ENCODE data around the gene DLG1.
"Not testable (repeated sequence)": the region's sequence is repeated elsewhere in the genome, so short reads cannot be mapped to it uniquely, and the experiment has no call there.

DLG1 gene

DNA sequence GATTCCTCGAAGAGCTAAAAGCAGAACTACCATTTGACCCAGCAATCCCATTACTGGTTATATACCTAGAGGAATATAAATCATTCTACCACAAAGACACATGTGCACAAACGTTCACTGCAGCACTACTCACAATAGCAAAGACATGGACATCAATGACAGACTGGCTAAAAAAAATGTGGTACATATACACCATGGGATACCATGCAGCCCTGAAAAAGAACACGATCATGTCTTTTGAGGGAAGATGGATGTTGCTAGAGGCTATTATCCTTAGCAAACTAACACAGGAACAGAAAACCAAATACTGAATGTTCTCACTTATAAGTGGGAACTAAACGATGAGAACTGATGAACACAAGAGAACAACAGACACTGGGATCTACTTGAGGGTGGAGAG lies 86.7 kb downstream of the DLG1 start:
- DNase-seq (ENCODE audit: low spot score), result not testable (repeated sequence)

GRCh38 chr3:197209366-197210260 lies 88.8 kb downstream of the DLG1 start:
- DNase-seq (ENCODE audit: low spot score), result no peak

DNA sequence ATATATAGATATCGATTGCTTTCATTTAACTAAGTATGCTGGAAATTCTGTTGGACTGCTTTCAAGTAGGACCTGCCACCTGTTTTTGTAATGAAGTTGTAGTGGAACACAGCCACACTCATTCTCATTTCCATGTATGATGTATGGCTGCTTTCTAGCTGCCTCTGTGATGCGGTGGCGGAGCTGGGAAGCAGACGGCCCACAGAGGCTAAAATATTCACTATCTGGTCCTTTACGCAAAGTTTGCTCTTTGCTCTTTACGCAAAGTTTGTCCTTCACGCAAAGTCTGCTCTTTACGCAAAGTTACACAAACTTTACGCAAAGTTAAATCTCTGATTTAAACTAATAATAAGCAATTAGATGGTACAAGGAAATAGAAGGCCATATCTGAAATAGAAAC lies 91.5 kb downstream of the DLG1 start:
- no peak for DNase-seq (ENCODE audit: low spot score)

GRCh38 chr3:197205675-197206074 lies 92.7 kb downstream of the DLG1 start:
- no peak for DNase-seq (ENCODE audit: low spot score)

GRCh38 chr3:197205265-197205664 lies 93.1 kb downstream of the DLG1 start:
- DNase-seq (ENCODE audit: low spot score), result no peak

DNA sequence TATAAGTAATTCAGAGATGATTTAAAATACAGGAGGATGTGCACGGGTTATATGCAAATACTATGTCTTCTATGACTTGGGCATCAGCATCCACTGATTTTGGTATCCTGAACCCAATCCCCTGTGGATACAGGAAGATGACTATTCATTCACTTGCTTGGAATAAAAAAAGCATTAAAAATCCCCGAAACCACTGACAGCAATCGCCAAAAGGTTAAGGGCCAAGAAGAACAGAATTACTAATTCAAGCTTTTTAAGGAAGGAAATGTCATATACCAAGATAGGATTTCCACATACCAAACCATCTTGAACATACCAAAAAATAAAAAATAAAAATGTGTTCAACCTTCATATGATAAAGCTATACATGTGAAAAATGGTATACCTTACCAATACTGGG lies 93.7 kb downstream of the DLG1 start:
- DNase-seq (ENCODE audit: low spot score), result no peak

- no peak for DNase-seq (ENCODE audit: low spot score)
These were observed 94.7 kb downstream of the DLG1 start for GRCh38 chr3:197203714-197204146.

DNA sequence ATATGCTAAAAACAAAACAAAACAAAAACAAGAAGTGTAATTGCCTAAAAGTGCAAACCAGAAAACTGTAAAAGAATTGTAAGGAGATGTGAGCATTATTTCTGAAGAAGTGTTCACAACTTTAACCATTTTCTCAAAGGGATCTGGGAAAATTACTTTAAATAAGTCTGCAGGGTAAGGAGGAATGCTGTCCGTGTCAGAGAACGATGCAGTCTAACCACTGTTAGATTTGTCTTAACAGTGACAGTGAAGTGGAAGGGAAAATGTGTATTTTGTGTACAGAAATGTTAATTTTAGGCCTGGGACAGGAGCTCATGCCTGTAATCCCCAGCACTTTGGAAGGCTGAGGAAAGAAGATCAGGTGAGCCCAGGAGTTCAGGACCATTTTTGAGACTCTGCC lies 95.7 kb downstream of the DLG1 start:
- DNase-seq (ENCODE audit: low spot score), result no peak

- no peak for DNase-seq (ENCODE audit: low spot score)
These were observed 96.5 kb downstream of the DLG1 start for GRCh38 chr3:197201791-197202452.

DNA sequence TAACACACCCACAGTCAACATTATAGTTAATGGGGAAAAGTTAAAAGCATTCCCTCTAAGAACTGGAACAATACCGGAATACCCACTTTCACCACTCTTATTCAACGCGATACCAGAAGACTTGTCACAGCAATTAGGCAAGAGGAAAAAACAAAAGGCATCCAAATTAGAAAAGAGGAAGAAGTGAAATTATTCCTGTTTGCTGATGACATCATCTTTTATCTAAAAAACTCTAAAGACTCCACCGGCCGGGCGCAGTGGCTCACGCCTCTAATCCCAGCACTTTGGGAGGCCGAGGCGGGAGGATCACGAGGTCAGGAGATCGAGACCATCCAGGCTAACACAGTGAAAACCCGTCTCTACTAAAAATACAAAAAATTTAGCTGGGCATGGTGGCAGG lies 97.6 kb downstream of the DLG1 start:
- not testable (repeated sequence) for DNase-seq (ENCODE audit: low spot score)

DNA sequence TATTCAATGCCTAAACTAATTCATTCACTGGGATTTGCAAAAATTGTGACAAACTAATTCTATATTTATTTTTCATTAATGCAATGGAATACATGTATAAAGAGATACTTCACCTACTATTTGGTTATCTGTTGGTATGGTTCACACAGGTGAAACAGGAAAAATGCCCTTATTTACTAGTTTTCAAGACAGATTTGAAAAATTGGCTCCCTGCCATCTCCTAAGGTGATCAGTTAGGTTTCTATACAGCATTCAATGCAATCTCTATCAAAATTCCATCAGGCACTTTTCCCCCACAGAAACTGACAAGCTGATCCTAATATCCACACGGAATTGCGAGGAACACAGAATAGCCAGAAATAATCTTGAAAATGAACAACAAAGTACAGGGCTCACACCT lies 101.1 kb downstream of the DLG1 start:
- DNase-seq (ENCODE audit: low spot score), result no peak

DNA sequence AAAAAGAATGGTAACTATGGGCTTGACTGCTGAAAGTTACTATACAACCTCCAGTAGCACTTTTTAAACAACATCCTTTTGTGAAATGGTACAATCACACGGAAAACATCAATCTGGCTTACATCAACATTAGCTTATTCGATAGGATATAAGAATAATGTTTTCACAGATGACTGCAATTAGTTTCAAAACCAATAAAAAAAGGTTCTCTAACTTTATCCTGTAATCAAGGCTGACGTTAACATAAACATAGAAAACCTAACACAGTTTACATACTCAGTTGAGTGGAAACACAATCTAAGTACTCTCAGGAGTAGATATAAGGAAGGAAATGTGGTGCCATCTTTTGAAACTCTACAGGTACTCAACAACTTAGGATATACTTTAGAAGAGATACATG lies 102.2 kb downstream of the DLG1 start:
- DNase-seq (ENCODE audit: low spot score), result no peak

DNA sequence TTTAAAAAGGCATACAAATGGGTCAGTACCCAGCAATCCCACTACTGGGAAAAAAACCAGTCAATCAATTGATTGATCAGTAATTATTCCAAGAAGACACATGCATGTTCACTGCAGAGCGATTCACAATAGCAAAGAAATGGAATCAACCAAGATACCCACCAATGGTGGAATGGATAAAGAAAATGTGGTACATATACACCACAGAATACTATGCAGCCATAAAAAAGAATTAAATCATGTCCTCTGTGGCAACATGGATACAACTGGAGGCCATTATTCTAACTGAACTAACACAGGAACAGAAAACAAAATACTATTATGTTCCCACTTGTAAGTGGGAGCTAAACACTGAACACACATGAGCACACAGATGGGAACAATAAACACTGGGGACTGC lies 103.1 kb downstream of the DLG1 start:
- DNase-seq (ENCODE audit: low spot score), result no peak

GRCh38 chr3:197193759-197194158 lies 104.7 kb downstream of the DLG1 start:
- DNase-seq (ENCODE audit: low spot score), result not testable (repeated sequence)

- DNase-seq (ENCODE audit: low spot score), result no peak
These were observed 106.5 kb downstream of the DLG1 start for GRCh38 chr3:197191897-197192296.

DNA sequence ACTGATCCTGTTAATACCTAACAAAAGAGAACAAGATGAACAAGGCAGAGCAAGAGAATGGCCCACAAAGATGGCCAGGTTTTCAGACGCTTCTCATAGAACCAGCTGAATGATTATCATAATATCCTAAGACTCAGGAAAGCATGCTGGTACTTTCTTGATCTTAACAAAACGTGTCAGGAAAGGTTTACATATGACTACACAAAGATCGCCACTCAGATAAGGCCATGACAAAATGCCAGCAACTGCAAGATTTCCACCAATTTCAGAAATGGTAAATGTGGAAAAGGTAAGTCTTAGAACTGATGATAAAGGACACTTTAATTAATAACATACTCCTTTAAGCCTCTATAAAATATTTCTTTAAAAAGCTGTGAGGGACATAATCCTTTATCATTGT lies 108.8 kb downstream of the DLG1 start:
- no peak for DNase-seq (ENCODE audit: low spot score)

- no peak for DNase-seq (ENCODE audit: low spot score)
These were observed 109.4 kb downstream of the DLG1 start for GRCh38 chr3:197188963-197189362.

DNA sequence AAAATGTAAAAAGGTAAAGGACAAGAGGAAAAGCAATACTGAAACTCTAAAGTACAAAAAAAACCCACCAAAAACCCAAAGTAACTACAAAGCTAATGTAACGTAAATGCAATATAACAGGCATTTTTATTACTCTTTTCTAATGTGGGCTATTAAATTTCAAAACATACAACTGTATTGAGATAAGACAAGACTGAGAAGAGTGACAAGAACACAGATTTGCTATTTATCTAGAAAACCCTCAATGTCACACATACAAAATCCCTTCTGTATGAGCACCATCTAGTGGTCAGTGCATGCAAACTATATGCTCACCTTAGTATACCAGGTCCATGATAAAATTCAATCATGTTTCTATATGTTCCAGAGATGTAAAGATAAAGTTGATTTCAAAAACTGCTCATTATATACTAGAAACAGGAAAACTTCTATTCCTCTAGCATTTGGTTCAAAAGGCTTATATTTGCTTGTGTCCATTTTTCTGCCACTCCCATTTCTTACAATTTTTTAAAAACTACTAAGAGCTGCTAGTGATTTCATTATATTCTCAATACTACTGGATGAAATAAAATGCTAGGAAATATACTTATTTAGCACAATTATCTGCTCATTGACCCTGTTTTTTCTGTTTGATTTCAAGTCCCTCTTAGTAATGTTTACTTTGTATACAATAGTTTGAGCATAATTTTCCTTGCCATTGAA lies 111.4 kb downstream of the DLG1 start:
- DNase-seq (ENCODE audit: low spot score), result peak; percentile 82

DNA sequence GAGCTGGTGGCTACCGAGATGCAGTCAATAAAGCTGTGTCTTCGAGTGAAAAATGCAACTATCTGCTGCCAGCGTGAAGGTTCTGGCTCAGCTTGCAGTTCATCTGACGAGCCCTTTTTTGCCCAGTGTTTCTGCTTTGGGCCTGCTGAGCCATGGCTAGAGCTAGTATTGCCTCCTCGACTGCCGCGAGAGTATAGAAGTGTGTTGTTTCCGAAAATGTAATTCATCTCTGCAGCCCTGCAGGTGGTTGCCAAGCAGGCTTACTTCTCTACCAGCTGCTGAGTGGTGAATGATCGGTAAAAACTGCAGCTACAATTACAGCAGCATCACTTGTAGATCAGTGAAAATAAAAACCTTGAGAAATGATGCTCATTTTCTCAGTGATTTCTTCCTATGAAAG lies 114.8 kb downstream of the DLG1 start:
- DNase-seq (ENCODE audit: low spot score), result peak; percentile 38

- DNase-seq (ENCODE audit: low spot score), result no peak
These were observed 116.7 kb downstream of the DLG1 start for GRCh38 chr3:197181741-197182140.

DNA sequence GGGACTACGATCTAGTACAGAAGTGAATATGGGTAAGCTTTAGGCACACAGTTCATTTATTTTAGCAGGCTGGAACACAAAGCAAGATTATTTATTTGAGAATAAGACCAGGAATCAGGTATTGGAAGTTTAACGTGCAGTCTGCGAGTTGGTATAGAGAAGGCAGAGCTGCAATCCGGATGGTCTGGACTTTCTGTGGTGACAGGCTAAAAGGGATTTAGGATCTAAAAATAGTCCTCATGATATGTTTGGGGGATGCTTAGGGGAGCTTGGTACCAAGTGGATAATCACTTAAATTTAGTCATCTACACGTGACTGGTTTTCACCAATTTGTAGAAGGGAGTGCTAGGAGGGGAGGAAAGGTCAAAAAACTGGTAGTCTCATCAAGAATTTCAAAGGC lies 119.4 kb downstream of the DLG1 start:
- no peak for DNase-seq (ENCODE audit: low spot score)

DNA sequence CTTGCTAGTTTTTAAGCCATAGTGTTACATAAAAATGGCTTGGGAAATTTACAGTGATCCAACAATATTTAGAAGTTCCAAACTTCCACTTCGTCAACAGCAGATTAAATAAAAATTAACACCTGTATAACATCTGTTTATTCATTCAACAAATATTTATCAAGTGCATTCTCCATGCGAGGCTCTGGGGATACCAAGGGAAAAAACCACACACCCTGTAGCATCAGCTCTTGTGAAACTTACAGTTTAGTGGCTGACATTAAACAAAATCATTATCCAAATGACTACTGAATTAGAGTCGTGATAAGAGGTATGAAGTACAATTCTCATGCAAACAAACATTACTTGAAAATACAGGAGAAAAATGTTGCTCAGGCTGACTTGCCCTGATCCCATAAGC lies 122.9 kb downstream of the DLG1 start:
- DNase-seq (ENCODE audit: low spot score), result no peak

- DNase-seq (ENCODE audit: low spot score), result no peak
These were observed 123.5 kb downstream of the DLG1 start for GRCh38 chr3:197174927-197175326.
